CD14-positive monocyte (primary cell): ENCODE data around the gene SLC38A8. TPM values are rescaled to one million over a fixed set of nuclear protein-coding genes. Genes with fewer than 3 reads are reported as not detected.

ENCODE experiments used
- DNase-seq, 3 donors: peaks; one replicate each; pipeline ENCODE4 v3.0.0-alpha.2; 2011 to 2022
- H2AFZ ChIP-seq: 2 replicates; pipeline ENCODE4 v1.6.0; 2012; ENCODE audit warnings: mild to moderate bottlenecking, low read depth, low read length, inconsistent platforms; ENCODE audit not compliant: insufficient read depth, poor library complexity, severe bottlenecking
- H3K27ac ChIP-seq, 2 donors: 1 replicate in 1 of 2; 2 replicates in 1 of 2; pipeline ENCODE4 v1.5.1; 2012 to 2013; ENCODE audit warnings: low read length in 2 of 2, control low read depth in 1 of 2, inconsistent platforms in 1 of 2, low read depth in 1 of 2, mild to moderate bottlenecking in 1 of 2
- H3K27me3 ChIP-seq, 2 donors: one replicate each; pipeline versions ENCODE4 v1.6.0 to v1.6.1; 2011 to 2013; ENCODE audit warnings: low read length in 2 of 2; ENCODE audit not compliant: control insufficient read depth in 2 of 2, insufficient read depth in 2 of 2
- H3K36me3 ChIP-seq, 2 donors: replicated peaks in 1 of 2; 1 replicate in 1 of 2; 2 replicates in 1 of 2; pipeline versions ENCODE4 v1.5.1 to v1.6.1; 2012 to 2013; ENCODE audit warnings: low read length in 2 of 2, control low read depth in 1 of 2, inconsistent platforms in 1 of 2, mild to moderate bottlenecking in 1 of 2; ENCODE audit not compliant: insufficient read depth in 2 of 2, control insufficient read depth in 1 of 2
- H3K4me1 ChIP-seq, 2 donors: 1 replicate in 1 of 2; 2 replicates in 1 of 2; pipeline versions ENCODE4 v1.5.1 to v1.6.1; 2012 to 2013; ENCODE audit warnings: low read length in 2 of 2, control low read depth in 1 of 2, inconsistent platforms in 1 of 2, mild to moderate bottlenecking in 1 of 2, moderate library complexity in 1 of 2; ENCODE audit not compliant: insufficient read depth in 2 of 2, control insufficient read depth in 1 of 2
- H3K4me2 ChIP-seq: replicated peaks from 2 replicates; pipeline ENCODE3; 2012; ENCODE audit warnings: low read length, moderate library complexity, mild to moderate bottlenecking; ENCODE audit not compliant: poor library complexity, severe bottlenecking; ENCODE audit errors: extremely low read depth
- H3K4me3 ChIP-seq, 3 experiments: fragments of 200-600 bp in 1 of 3; sonication (generic) in 1 of 3; replicated peaks in 1 of 3; 1 replicate in 2 of 3; 2 replicates in 1 of 3; pipeline ENCODE4 v1.5.1; 2011 to 2013; ENCODE audit warnings: low read length in 3 of 3, mild to moderate bottlenecking in 3 of 3, control low read depth in 2 of 3, low read depth in 2 of 3, inconsistent platforms in 1 of 3, moderate library complexity in 1 of 3
- H3K79me2 ChIP-seq: 2 replicates; pipeline ENCODE4 v1.6.0; 2012; ENCODE audit warnings: mild to moderate bottlenecking, control low read depth, inconsistent platforms, low read length, moderate library complexity; ENCODE audit not compliant: insufficient read depth
- H3K9ac ChIP-seq: 2 replicates; pipeline ENCODE4 v1.6.0; 2017; ENCODE audit warnings: low read length, mild to moderate bottlenecking; ENCODE audit not compliant: insufficient read depth, poor library complexity, severe bottlenecking
- H3K9me3 ChIP-seq, 2 donors: replicated peaks in 1 of 2; 1 replicate in 1 of 2; 2 replicates in 1 of 2; pipeline versions ENCODE4 v1.5.1 to v1.6.1; 2012 to 2013; ENCODE audit warnings: low read length in 2 of 2, control low read depth in 1 of 2; ENCODE audit not compliant: control insufficient read depth in 1 of 2, insufficient read depth in 1 of 2
- H4K20me1 ChIP-seq: 2 replicates; pipeline ENCODE4 v1.6.0; 2012; ENCODE audit warnings: mild to moderate bottlenecking, low read length, control low read depth, moderate library complexity; ENCODE audit not compliant: insufficient read depth
- H3K27ac Mint-ChIP-seq, 7 donors: one replicate each; pipeline ENCODE4 v1.8.0; 2020; ENCODE audit warnings: mild to moderate bottlenecking in 7 of 7, mixed read lengths in 7 of 7, moderate library complexity in 6 of 7, inconsistent platforms in 2 of 7
- H3K27me3 Mint-ChIP-seq, 3 donors: one replicate each; pipeline ENCODE4 v1.8.0; 2021 to 2022; ENCODE audit warnings: low read depth in 3 of 3, mild to moderate bottlenecking in 3 of 3, mixed read lengths in 3 of 3, moderate library complexity in 3 of 3, inconsistent platforms in 1 of 3
- H3K36me3 Mint-ChIP-seq, 2 donors: one replicate each; pipeline ENCODE4 v1.8.0; 2020; ENCODE audit warnings: mixed read lengths in 2 of 2, inconsistent platforms in 1 of 2, mild to moderate bottlenecking in 1 of 2
- H3K4me1 Mint-ChIP-seq: one replicate; pipeline ENCODE4 v1.8.0; 2020; ENCODE audit warnings: mild to moderate bottlenecking, mixed read lengths
- H3K4me3 Mint-ChIP-seq, 2 donors: one replicate each; pipeline ENCODE4 v1.8.0; 2020; ENCODE audit warnings: mild to moderate bottlenecking in 2 of 2, mixed read lengths in 2 of 2, moderate library complexity in 1 of 2
- H3K9me3 Mint-ChIP-seq, 7 donors: one replicate each; pipeline ENCODE4 v1.8.0; 2020 to 2022; ENCODE audit warnings: mixed read lengths in 7 of 7, mild to moderate bottlenecking in 6 of 7, moderate library complexity in 6 of 7, inconsistent platforms in 2 of 7
- WGBS: methylation state at CpG from one replicate; pipeline ENCODE4 v1.1.5; 2013; ENCODE audit warnings: missing lambda C conversion rate; ENCODE audit not compliant: insufficient coverage; 5-methylcytosine and 5-hydroxymethylcytosine counted together
- intact Hi-C, 2 donors: fragments of 100-400 bp; cut with micrococcal nuclease; formaldehyde crosslinking; loops; one replicate each; pipeline versions ENCODE4 v1.15.0 to v1.15.1; 2023
- polyA plus RNA-seq, 3 donors: library from polyadenylated mRNA; depleted of rRNA in 1 of 3; unstranded in 2 of 3; stranded (reverse) in 1 of 3; fragments of 300-500 nt in 2 of 3; fragments of >200 nt in 1 of 3; fragmentation: Illumina TruSeq in 2 of 3; gene quantifications; 1 replicate in 2 of 3; 2 replicates in 1 of 3; pipeline ENCODE4 v1.2.3, GENCODE V29; 2012 to 2021
- TF ChIP-seq, protein P1 (sequence below): fragments of 200-600 bp; IDR thresholded peaks from one replicate; pipeline ENCODE4 v1.8.0; 2022; ENCODE audit warnings: antibody characterized with exemption, mild to moderate bottlenecking

Gene SLC38A8
- polyA plus RNA-seq, 3 donors: not detected

DNA sequence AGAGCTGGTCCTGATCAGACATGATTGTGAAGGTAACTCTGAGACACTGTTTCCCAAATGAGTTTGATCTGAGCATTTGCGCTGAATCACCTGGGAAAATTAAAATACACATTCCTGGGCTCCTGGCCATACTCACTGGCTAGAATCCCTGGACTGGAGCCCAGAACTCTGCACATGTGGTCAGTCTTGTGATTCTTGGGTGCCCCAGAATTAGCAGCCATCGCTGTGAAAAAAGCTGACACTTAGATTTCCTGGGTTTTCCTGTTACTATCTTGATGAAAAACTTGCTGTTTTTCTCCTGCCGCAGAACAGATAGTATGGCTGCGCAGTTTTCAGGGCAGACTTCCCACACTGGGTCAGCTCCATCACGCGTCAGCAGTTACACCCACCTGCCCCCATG lies 50.0 kb downstream of the SLC38A8 start:
- H2AFZ ChIP-seq: no peak overlapping the region
- H3K27ac Mint-ChIP-seq: peak overlapping the region in 4 of 7 donors; percentile 15 to 95 (median 40)
- no peaks in the 10 kb centered on the region for H4K20me1 ChIP-seq
- DNase-seq: no peak
- no peaks in the 10 kb centered on the region for H3K79me2 ChIP-seq
- H3K9me3 Mint-ChIP-seq: peaks cover 0 to 11% (median 5%) of the 10 kb centered on the region in 7 donors
- H3K27ac ChIP-seq: no peak overlapping the region
- no peaks in the 10 kb centered on the region for H3K9me3 ChIP-seq
- H3K9ac ChIP-seq: no peak overlapping the region
- peaks cover 31 to 59% (median 37%) of the 10 kb centered on the region in 3 donors for H3K27me3 Mint-ChIP-seq
- peaks cover 33% of the 10 kb centered on the region for H3K4me1 Mint-ChIP-seq
- H3K36me3 Mint-ChIP-seq: peaks cover 4 to 11% of the 10 kb centered on the region in 2 donors
- H3K4me2 ChIP-seq: no peak overlapping the region
- H3K4me1 ChIP-seq: peaks cover 35 to 37% of the 10 kb centered on the region in 2 donors
- peak overlapping the region in 1 of 2 donors; percentile 64 for H3K4me3 Mint-ChIP-seq
- intact Hi-C loops: no loop called here
- TF ChIP-seq, protein P1, sequence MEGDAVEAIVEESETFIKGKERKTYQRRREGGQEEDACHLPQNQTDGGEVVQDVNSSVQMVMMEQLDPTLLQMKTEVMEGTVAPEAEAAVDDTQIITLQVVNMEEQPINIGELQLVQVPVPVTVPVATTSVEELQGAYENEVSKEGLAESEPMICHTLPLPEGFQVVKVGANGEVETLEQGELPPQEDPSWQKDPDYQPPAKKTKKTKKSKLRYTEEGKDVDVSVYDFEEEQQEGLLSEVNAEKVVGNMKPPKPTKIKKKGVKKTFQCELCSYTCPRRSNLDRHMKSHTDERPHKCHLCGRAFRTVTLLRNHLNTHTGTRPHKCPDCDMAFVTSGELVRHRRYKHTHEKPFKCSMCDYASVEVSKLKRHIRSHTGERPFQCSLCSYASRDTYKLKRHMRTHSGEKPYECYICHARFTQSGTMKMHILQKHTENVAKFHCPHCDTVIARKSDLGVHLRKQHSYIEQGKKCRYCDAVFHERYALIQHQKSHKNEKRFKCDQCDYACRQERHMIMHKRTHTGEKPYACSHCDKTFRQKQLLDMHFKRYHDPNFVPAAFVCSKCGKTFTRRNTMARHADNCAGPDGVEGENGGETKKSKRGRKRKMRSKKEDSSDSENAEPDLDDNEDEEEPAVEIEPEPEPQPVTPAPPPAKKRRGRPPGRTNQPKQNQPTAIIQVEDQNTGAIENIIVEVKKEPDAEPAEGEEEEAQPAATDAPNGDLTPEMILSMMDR: no peak
- 94% methylated on average over 5 of the region's 6 CpGs for WGBS
- peaks cover 0 to 35% of the 10 kb centered on the region in 2 donors for H3K27me3 ChIP-seq
- no peaks in the 10 kb centered on the region for H3K36me3 ChIP-seq
- H3K4me3 ChIP-seq: no peak overlapping the region

DNA sequence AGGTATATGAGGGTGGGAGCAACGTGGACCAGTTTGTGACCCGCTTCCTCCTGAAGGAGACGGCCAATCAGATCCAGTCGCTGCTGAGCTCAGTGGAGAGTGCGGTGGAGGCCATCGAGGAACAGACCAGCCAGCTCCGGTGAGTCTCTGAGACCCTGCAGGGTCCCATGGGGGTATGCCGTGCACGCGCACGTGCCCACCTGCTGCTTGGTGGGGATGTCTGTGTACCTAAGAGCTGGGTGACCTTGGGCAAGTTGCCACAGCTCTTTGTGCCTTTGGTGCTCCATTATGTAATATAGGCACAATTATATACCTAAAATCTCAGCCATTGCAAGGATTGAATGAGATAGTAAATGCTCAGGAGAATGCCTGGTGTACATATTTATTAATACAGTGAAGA lies 52.1 kb downstream of the SLC38A8 start:
- Histone ChIP-seq H2AFZ (no peak overlapping the region), H3K36me3 (no peaks in the 10 kb centered on the region), H3K27me3 (peaks cover 4 to 25% of the 10 kb centered on the region in 2 donors), H3K4me3 (no peak overlapping the region), H3K4me1 (peaks cover 27 to 29% of the 10 kb centered on the region in 2 donors), H3K79me2 (no peaks in the 10 kb centered on the region), H3K9me3 (no peaks in the 10 kb centered on the region), H3K27ac (no peak overlapping the region), H3K9ac (no peak overlapping the region), H4K20me1 (no peaks in the 10 kb centered on the region), H3K4me2 (no peak overlapping the region)
- peaks cover 0 to 14% (median 3%) of the 10 kb centered on the region in 7 donors for H3K9me3 Mint-ChIP-seq
- H3K4me1 Mint-ChIP-seq: peaks cover 28% of the 10 kb centered on the region
- TF ChIP-seq, protein P1: no peak
- H3K27me3 Mint-ChIP-seq: peaks cover 22 to 57% (median 25%) of the 10 kb centered on the region in 3 donors
- 82% methylated on average over 7 of the region's 11 CpGs for WGBS
- no peak overlapping the region for H3K4me3 Mint-ChIP-seq
- DNase-seq: no peak
- peaks cover 4 to 6% of the 10 kb centered on the region in 2 donors for H3K36me3 Mint-ChIP-seq
- H3K27ac Mint-ChIP-seq: no peak overlapping the region
- intact Hi-C loops: no loop called here
